Left renal cortex interstitium (tissue), 4 donors: ENCODE measurements around the gene ERBB3. TPM values are rescaled to one million over a fixed set of nuclear protein-coding genes. Genes with fewer than 3 reads are reported as not detected.

Experiments
- DNase-seq, 4 donors: peaks; one replicate each; pipeline ENCODE4 v3.0.0-alpha.2; 2013; ENCODE audit warnings: low read depth in 4 of 4, low spot score in 2 of 4, missing footprints in 1 of 4
- polyA plus RNA-seq, 4 donors: library from polyadenylated mRNA; unstranded; fragments of 120-200 nt; gene quantifications; one replicate each; pipeline ENCODE4 v1.2.1, GENCODE V29; 2013; ENCODE audit not compliant: insufficient read length in 4 of 4

The ERBB3 gene
- polyA plus RNA-seq, 4 donors, result 57.6 to 108 (median 87.7) TPM

DNA sequence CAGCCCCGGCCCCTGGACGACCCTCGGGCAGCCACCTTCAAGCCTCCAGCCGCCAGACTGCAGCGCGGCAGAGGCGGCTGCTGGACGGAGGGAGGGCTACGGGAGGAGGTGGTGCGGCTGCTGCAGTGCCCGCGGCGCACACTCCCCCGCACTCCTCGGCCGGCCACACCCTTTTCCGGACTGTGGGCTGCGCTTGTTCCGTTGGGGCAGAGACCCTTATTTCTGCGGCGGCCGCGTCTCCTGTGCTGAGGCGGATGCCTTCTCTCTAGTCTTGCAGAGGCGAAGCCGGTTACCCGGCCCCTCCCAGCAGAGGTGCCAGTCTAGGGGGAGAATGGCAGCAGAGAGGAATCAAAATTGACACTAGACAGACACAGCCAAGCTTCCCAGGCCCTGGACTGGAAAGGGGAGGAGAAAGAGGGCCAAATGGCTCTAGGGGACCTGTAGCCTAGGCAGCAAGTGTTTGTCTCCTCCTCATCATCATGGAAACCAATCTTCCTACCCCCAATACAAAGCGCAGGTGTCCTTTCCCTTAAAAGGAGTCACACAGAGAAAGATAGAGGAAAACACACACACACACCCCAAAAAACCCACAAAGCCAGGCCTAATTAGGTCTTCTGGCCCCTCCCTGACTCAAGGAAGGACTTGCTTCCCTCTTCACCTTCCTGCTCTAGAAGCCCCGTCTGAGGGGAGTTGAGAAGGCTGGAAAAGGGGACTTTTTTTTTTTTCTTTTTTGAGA is 49.4 kb downstream of the ERBB3 start:
- DNase-seq, result peak in 1 of 4 donors; percentile 7

DNA sequence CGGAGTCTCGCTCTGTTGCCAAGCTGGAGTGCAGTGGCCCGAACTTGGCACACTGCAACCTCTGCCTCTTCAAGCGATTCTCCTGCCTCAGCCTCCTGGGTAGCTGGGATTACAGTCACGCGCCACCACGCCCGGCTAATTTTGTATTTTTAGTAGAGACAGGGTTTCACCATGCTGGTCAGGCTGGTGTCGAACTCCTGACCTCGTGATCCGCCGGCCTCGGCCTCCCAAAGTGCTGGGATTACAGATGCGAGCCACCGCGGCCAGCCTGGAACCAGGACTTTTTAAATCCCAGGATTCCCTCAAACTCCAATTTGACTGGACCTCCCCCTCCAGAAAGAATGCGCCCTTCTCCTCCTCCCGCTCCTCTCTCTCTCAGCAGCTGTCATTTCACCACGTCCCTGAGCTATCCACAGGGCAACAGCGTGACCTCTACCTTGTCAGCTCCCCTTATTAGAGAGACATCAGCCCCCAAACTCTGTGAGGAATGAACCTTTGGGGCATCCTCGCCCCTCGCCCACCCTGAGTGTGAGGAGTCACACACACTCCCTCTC is 50.1 kb downstream of the ERBB3 start:
- no peak for DNase-seq

DNA sequence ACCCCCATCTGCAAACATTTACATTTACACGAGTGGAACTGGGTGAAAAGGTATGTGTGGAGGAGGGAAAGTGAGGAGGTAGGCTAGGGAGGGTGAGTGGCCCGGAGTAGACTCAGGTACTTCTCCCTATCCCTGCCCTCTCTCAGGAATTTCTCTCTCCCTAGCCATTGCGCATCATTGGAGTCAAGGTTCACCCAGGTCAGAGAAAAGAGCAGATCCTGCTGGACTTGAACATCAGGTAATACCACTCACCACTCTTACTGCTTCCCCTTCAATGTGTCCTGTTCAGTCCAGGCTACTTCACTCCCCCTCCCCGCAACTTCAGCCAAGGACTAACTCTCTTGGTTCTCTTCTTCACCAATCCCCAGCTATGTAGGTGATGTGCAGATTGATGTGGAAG is 50.9 kb downstream of the ERBB3 start:
- no peak for DNase-seq

DNA sequence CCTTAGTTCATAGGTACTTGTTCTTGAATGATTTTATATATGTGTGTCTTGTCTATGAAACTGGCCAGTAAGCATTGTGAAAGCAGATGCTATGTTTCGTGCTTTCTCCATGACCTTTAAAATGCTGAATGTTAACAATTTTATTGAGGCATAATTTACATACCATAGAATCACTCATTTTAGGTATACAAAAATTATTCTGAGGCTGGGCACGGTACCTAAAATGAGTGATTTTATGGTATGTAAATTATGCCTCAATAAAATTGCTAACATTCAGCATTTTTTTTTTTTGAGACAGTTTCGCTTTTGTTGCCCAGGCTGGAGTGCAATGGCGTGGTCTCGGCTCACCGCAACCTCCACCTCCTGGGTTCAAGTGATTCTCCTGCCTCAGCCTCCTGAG is 54.9 kb downstream of the ERBB3 start:
- DNase-seq, result no peak

GRCh38 chr12:56137853-56138571 is 58.0 kb downstream of the ERBB3 start:
- no peak for DNase-seq

GRCh38 chr12:56141946-56142784 is 62.2 kb downstream of the ERBB3 start:
- DNase-seq, result no peak

DNA sequence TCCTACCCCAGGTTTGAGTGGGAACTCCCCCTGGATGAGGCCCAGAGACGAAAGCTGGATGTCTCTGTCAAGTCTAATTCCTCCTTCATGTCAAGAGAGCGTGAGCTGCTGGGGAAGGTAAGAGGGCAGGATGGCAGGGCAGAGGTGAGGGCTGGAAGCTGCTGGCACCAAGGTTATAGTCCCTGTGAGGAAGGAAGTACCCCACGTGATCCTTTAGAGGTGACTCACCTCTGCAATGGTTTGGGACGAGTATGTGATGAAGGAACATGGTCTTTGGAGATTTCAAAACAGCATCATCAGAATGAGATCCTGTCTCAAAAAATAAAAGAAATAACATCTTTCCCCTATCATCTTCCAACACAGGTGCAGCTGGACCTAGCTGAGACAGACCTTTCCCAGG is 63.3 kb downstream of the ERBB3 start:
- no peak for DNase-seq

GRCh38 chr12:56143870-56144269 is 63.9 kb downstream of the ERBB3 start:
- DNase-seq, result no peak

DNA sequence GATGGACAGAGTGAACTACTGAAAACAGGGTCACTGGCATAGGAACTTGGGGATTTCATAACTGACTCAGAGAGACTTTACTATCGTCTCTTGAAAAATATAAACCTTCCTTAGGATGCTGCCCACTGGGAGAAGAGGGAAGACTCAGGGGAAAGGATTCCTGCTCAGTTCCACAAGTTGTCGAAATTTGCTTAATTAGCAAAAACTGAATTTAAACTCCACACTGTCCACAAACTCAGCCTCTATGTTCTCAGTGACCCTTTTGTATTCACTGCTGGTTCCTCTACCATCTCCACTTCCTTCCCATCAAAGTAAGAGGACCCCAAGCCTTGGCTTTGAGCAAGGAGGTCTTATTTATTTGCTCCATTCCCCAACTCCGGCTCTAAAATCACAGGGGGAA is 65.3 kb downstream of the ERBB3 start:
- DNase-seq, result no peak

DNA sequence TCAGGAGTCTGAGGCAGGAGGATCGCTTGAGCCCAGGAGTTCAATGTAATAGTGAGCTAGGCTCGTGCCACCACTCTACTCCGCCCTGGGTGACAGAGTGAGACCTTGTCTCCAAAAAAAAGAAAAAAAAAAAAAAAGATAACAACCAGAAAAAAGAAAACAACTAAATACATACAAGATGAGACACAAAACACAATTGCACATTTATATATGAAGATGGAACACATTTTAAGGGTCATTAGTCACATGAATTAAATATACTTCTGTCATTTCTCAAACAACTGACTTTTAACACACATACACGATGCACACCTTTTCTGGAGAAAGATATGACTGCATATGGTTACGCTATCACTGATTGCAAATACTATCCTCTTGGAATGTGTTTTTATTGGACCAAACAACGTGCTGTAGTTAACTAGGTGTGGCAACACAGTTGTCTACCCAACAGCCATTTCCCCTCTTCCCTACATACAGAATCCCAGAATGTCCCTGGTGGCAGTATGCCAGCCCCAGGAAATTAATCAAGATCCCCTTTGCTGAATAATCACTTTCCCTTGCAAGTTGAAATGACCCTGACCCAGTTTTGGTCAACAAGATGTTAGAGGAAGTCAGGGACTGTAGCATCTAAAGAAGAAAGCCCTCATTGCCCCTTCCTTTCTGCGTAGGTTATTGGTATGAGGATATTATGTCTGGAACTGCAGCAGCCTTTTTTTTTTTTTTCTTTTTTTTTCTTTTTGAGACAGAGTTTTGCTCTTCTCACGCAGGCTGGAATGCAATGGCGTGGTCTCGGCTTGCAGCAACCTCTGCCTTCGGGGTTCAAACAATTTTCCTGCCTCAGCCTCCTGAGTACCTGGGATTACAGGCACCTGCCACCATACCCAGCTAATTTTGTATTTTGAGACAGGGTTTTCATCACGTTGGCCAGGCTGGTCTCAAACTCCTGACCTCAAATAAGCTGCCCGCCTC is 66.8 kb downstream of the ERBB3 start:
- no peak for DNase-seq

DNA sequence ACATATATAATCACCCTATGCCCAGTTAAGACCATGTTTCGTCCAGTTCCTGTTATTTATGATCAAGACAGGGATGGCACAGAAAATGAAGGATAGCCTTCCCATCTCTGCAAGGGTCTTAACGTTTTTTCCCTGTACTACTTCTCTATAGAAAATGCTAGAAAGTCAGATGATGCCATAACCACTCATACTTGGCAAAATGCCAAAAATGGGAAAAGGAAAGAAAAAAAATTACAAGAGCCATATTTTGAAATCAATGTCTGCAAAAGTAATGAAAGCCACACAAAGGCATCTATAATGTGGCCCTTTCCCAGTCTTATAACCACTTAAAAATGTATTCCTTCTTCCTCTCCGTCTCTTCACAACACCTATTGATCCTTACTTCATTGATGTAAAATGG is 70.6 kb downstream of the ERBB3 start:
- DNase-seq, result no peak

GRCh38 chr12:56151672-56152131 is 71.7 kb downstream of the ERBB3 start:
- no peak for DNase-seq

DNA sequence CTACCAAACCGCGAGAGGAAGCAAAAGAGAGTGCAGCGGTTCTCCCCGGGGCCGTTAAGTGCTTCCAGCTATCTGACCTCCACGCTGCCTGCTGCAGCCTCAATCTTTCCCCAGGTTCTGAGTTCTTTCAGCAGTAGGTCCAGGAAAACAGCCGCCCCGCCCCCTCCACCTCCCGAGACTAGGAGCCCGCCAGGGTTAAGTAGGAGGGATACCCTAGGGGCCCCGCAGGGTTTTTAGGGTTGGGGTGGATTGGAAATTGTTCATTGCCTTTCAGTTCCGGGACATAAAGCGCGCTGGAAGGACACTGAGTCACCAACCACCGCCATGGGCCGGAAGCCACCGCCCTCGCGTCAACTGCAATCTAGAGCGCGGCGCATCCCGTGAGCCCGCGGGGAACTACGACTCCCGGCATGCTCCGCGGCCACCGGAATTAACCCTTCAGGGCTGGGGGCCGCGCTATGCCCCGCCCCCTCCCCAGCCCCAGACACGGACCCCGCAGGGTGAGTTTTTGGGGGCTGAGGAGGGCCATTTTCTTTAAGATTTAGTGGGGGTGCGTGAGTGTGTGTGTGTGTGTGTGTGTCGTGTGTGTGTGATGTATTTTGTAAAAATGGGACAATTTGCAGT is 72.3 kb downstream of the ERBB3 start, which contains the start of gene MYL6B:
TSS of gene MYL6B (plus strand) at position 456 of the 624 bp plus-strand sequence. CDS start 1,332 bp downstream, outside the sequence.
- DNase-seq, result peak; percentile 68 to 89 (median 79)

Other genes starting within 250 kb of the ERBB3 start
- gene MMP19, start 237.2 kb upstream of the ERBB3 start, polyA plus RNA-seq, result 1 to 10 TPM in 2 of 4 donors, under 1 TPM in 2; 0.69 to 1.2 (median 1.0) TPM
- 10 to 100 TPM; 34.9 to 41.9 (median 36.4) TPM for gene PYM1, start 152.3 kb upstream of the ERBB3 start, polyA plus RNA-seq
- gene DGKA, start 149.0 kb upstream of the ERBB3 start, polyA plus RNA-seq, result 10 to 100 TPM; 15.8 to 26.4 (median 21.8) TPM
- gene PMEL, start 114.1 kb upstream of the ERBB3 start, polyA plus RNA-seq, result 1 to 10 TPM; 3.3 to 4.6 (median 4.2) TPM
- 10 to 100 TPM; 52.0 to 75.1 (median 67.0) TPM for gene CDK2, start 113.3 kb upstream of the ERBB3 start, polyA plus RNA-seq
- 100 to 1,000 TPM; 155 to 162 (median 160) TPM for gene RAB5B, start 106.1 kb upstream of the ERBB3 start, polyA plus RNA-seq
- 10 to 100 TPM; 40.9 to 57.7 (median 52.6) TPM for gene SUOX, start 82.9 kb upstream of the ERBB3 start, polyA plus RNA-seq
- 10 to 100 TPM; 13.9 to 26.8 (median 19.6) TPM for gene IKZF4, start 59.1 kb upstream of the ERBB3 start, polyA plus RNA-seq
- gene RPS26, start 38.2 kb upstream of the ERBB3 start, polyA plus RNA-seq, result 100 to 1,000 TPM; 119 to 541 (median 268) TPM
- gene PA2G4, start 24.4 kb downstream of the ERBB3 start, polyA plus RNA-seq, result 100 to 1,000 TPM; 148 to 165 (median 156) TPM
- gene RPL41, start 36.5 kb downstream of the ERBB3 start, polyA plus RNA-seq, result 1,000 to 10,000 TPM; 4,437 to 5,971 (median 5,319) TPM
- gene ZC3H10, start 38.1 kb downstream of the ERBB3 start, polyA plus RNA-seq, result 1 to 10 TPM; 5.8 to 8.4 (median 6.2) TPM
- 10 to 100 TPM; 74.7 to 87.1 (median 75.3) TPM for gene ESYT1, start 48.1 kb downstream of the ERBB3 start, polyA plus RNA-seq
- gene MYL6B, start 72.4 kb downstream of the ERBB3 start, polyA plus RNA-seq, result 100 to 1,000 TPM; 158 to 212 (median 171) TPM
- 1,000 to 10,000 TPM; 1,610 to 2,370 (median 1,767) TPM for gene MYL6, start 78.2 kb downstream of the ERBB3 start, polyA plus RNA-seq
- gene SMARCC2, start 109.3 kb downstream of the ERBB3 start, polyA plus RNA-seq, result 100 to 1,000 TPM in 3 of 4 donors, 10 to 100 TPM in 1; 97.5 to 151 (median 128) TPM
- gene RNF41, start 141.8 kb downstream of the ERBB3 start, polyA plus RNA-seq, result 10 to 100 TPM; 44.0 to 46.6 (median 45.4) TPM
- 10 to 100 TPM; 28.6 to 32.9 (median 30.8) TPM for gene NABP2, start 144.2 kb downstream of the ERBB3 start, polyA plus RNA-seq
- 10 to 100 TPM; 46.5 to 69.1 (median 59.7) TPM for gene SLC39A5, start 149.9 kb downstream of the ERBB3 start, polyA plus RNA-seq
- 10 to 100 TPM; 24.0 to 45.9 (median 31.5) TPM for gene ANKRD52, start 178.2 kb downstream of the ERBB3 start, polyA plus RNA-seq
- 10 to 100 TPM; 13.3 to 20.7 (median 19.0) TPM for gene COQ10A, start 186.8 kb downstream of the ERBB3 start, polyA plus RNA-seq
- gene CS, start 220.2 kb downstream of the ERBB3 start, polyA plus RNA-seq, result 100 to 1,000 TPM; 169 to 213 (median 200) TPM
- gene CNPY2, start 235.8 kb downstream of the ERBB3 start, polyA plus RNA-seq, result 100 to 1,000 TPM; 143 to 174 (median 159) TPM